Heart right ventricle (tissue), 16 donors: ENCODE results near the gene AKR1D1. TPM values are rescaled to one million over a fixed set of nuclear protein-coding genes. Genes with fewer than 3 reads are reported as not detected.

Source experiments
- ATAC-seq, 8 donors: fragments of 200-7000 bp; cut with Tn5 transposase; one replicate each; pipeline ENCODE4 v1.9.1; 2020; ENCODE audit warnings: mild to moderate bottlenecking in 8 of 8, moderate library complexity in 8 of 8, moderate number of reproducible peaks in 1 of 8
- DNase-seq, 2 donors: peaks; one replicate each; pipeline ENCODE4 v3.0.0-alpha.2; 2020
- H3K27ac ChIP-seq, 10 donors: fragments of 200-600 bp; sonication (generic) in 2 of 10; one replicate each; pipeline versions ENCODE4 v1.5.0 to v1.8.0; 2020 to 2022; ENCODE audit warnings: mild to moderate bottlenecking in 3 of 10
- H3K27me3 ChIP-seq, 7 donors: fragments of 200-600 bp; one replicate each; pipeline ENCODE4 v1.8.0; 2021 to 2022; ENCODE audit warnings: mild to moderate bottlenecking in 2 of 7
- H3K36me3 ChIP-seq, 9 donors: fragments of 200-600 bp; sonication (generic) in 1 of 9; one replicate each; pipeline versions ENCODE4 v1.5.0 to v1.8.0; 2020 to 2022; ENCODE audit warnings: mild to moderate bottlenecking in 2 of 9
- H3K4me1 ChIP-seq, 9 donors: fragments of 200-600 bp; sonication (generic) in 1 of 9; one replicate each; pipeline versions ENCODE4 v1.5.0 to v1.8.0; 2020 to 2022; ENCODE audit warnings: mild to moderate bottlenecking in 4 of 9
- H3K4me3 ChIP-seq, 10 donors: fragments of 200-600 bp; sonication (generic) in 2 of 10; one replicate each; pipeline versions ENCODE4 v1.5.0 to v1.8.0; 2020 to 2022; ENCODE audit warnings: mild to moderate bottlenecking in 7 of 10, moderate library complexity in 2 of 10
- H3K9me3 ChIP-seq, 11 donors: fragments of 200-600 bp in 10 of 11; sonication (generic) in 2 of 11; one replicate each; pipeline versions ENCODE4 v1.5.0 to v1.8.0; 2013 to 2022; ENCODE audit warnings: mild to moderate bottlenecking in 2 of 11, control low read depth in 1 of 11, moderate library complexity in 1 of 11
- CTCF ChIP-seq, 9 donors: fragments of 200-600 bp; sonication (generic) in 2 of 9; IDR thresholded peaks; one replicate each; pipeline versions ENCODE4 v1.5.0 to v1.8.0; 2021 to 2022; ENCODE audit warnings: antibody characterized with exemption in 9 of 9, mild to moderate bottlenecking in 5 of 9, moderate library complexity in 1 of 9
- whole genome bisulfite sequencing, 2 donors: extraction: QIAGEN DNeasy Blood & Tissue Kit; methylation state at CpG; one replicate each; pipeline ENCODE4 v1.1.7; 2013; ENCODE audit warnings: inconsistent platforms in 1 of 2; 5-methylcytosine and 5-hydroxymethylcytosine counted together
- intact Hi-C, 10 donors: fragments of 100-400 bp; cut with DNase I; formaldehyde crosslinking; loops; one replicate each; pipeline versions ENCODE4 v1.11.1 to v1.14.2; 2022
- polyA plus RNA-seq, 2 donors: library from polyadenylated mRNA; stranded (reverse); fragments of 200-250 nt; gene quantifications; one replicate each; pipeline ENCODE4 v1.2.3, GENCODE V29; 2013
- total RNA-seq, 10 donors: library from RNA; stranded (reverse); fragmentation: NEBNext Ultra II Directional in 3 of 10; extraction: Animal tissue kit (Norgen Biotek cat#: 25700) in 3 of 10; gene quantifications; one replicate each; pipeline versions ENCODE4 v1.2.1 to v1.2.4, GENCODE V29; 2021 to 2023
- donor health status: Arrhythmogenic right ventricular cardiomyopathy.
- donor health status: ischemic (EF 13 %, LVEDD 7.1; RV severe dilation, severe dysfunction).
- donor health status: healthy with polysubstance abuse.
- donor health status: DM: no; HTN: yes; CAD: no.
- donor health status: DM: no; HTN: no; CAD: no.
- donor health status: ischemic (EF 25% LVEDD 6.9; RV normal size, moderate dysfunction).
- donor health status: ischemic (EF 25% LVEDD 5.7; RV mildly dilated, moderate dysfunction).
- donor health status: healthy.
- donor health status: DM: yes; HTN: yes; CAD: no.
- donor health status: Ischemic cardiomyopathy.
- donor health status: ischemic (EF 35%, LVEDD 5.7; RV mildly dilated, moderate dysfunction).
- donor health status: nonischemic (EF 11% LVEDD 7.7; RV severe dilation, severe dysfunction).
- donor health status: DM: yes; HTN: yes; CAD: no.
- donor health status: PGD.
- donor health status: ischemic (EF 29% LVEDD 5.4; RV normal size, mild dysfunction).
- donor health status: nonischemic (EF 23%, LVEDD 6.1; RV moderate dilation, normal function).

Gene AKR1D1
- total and polyA plus RNA-seq, 12 donors = not detected

GRCh38 chr7:138127996-138128395, 51.7 kb downstream of the AKR1D1 start:
- no peak overlapping the region for H3K4me3 ChIP-seq
- intact Hi-C loops = loop anchor here in 1 of 10 donors (5.0 kb wide), 1 partner anchor 406 kb away; no protein-coding TSS in a partner anchor
- peaks cover 0 to 7% (median 0%) of the 10 kb centered on the region in 9 donors for H3K4me1 ChIP-seq
- no peaks in the 10 kb centered on the region for H3K27me3 ChIP-seq
- no peak for DNase-seq
- ATAC-seq = no peak
- WGBS, 2 donors = 42 to 68% methylated on average over 2 of the region's 2 CpGs
- no peak for TF ChIP-seq CTCF (IDR thresholded peaks at IDR 0.05)
- H3K36me3 ChIP-seq = no peaks in the 10 kb centered on the region
- H3K27ac ChIP-seq = no peak overlapping the region
- peaks cover 0 to 16% (median 0%) of the 10 kb centered on the region in 11 donors for H3K9me3 ChIP-seq

- peaks cover 0 to 7% (median 0%) of the 10 kb centered on the region in 9 donors for H3K4me1 ChIP-seq
Observed at GRCh38 chr7:138129551-138130165, 53.4 kb downstream of the AKR1D1 start.

GRCh38 chr7:138137423-138138171, 61.3 kb downstream of the AKR1D1 start:
- intact Hi-C loops = no loop called here
- Histone ChIP-seq H3K9me3 (no peaks in the 10 kb centered on the region), H3K36me3 (no peaks in the 10 kb centered on the region), H3K4me3 (no peak overlapping the region), H3K27ac (no peak overlapping the region), H3K27me3 (no peaks in the 10 kb centered on the region), H3K4me1 (no peaks in the 10 kb centered on the region)
- ATAC-seq (no peak), DNase-seq (no peak)
- 73 to 80% methylated on average over 2 of the region's 2 CpGs for WGBS, 2 donors
- TF ChIP-seq CTCF (IDR thresholded peaks at IDR 0.05) = no peak

More at GRCh38 chr7:138129551-138130165, 53.4 kb downstream of the AKR1D1 start:
- ATAC-seq = no peak
- Histone ChIP-seq H3K4me3 (no peak overlapping the region), H3K27me3 (no peaks in the 10 kb centered on the region), H3K36me3 (no peaks in the 10 kb centered on the region), H3K9me3 (peaks cover 0 to 16% (median 0%) of the 10 kb centered on the region in 11 donors), H3K27ac (no peak overlapping the region)
- intact Hi-C loops = loop anchor here in 1 of 10 donors (5.0 kb wide), 1 partner anchor 407 kb away; no protein-coding TSS in a partner anchor
- no peak for DNase-seq
- 92 to 94% methylated on average over 3 of the region's 3 CpGs for WGBS, 2 donors
- TF ChIP-seq CTCF (IDR thresholded peaks at IDR 0.05) = no peak

DNA sequence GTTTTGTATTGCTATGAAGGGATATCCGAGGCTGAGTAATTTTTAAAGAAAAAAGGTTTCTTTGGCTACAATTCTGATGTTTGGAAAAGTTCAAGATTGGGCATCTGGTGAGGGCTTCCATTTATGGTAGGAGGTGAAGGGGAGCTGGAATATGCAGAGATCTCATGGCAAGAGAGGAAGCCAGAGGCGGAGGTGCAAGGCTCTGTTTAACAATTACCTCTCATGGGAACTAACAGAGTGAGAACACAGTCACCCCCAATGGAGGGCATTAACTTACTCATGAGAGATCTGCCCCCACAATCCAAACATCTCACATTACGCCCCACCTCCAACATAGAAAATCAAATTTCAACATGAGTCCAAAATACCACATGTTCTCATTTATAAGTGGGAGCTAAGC, 62.0 kb downstream of the AKR1D1 start:
- ATAC-seq (no peak), DNase-seq (no peak)
- no peak for TF ChIP-seq CTCF (IDR thresholded peaks at IDR 0.05)
- H3K27me3 ChIP-seq = no peaks in the 10 kb centered on the region
- H3K9me3 ChIP-seq = no peaks in the 10 kb centered on the region
- no peaks in the 10 kb centered on the region for H3K4me1 ChIP-seq
- no peaks in the 10 kb centered on the region for H3K36me3 ChIP-seq
- intact Hi-C loops = no loop called here
- 56 to 67% methylated on average over 3 of the region's 3 CpGs for WGBS, 2 donors
- no peak overlapping the region for H3K27ac ChIP-seq
- H3K4me3 ChIP-seq = no peak overlapping the region
